ENCODE results near the gene EIF2AK2. TPM values are rescaled to one million over a fixed set of nuclear protein-coding genes. Genes with fewer than 3 reads are reported as not detected.

Gene EIF2AK2
- total and polyA plus RNA-seq, 10 of the 15 experiments (the other 5 are each of a cell fraction or from before 2014, with no cell fraction given): 16.2 to 81.4 (median 63.3) TPM

DNA sequence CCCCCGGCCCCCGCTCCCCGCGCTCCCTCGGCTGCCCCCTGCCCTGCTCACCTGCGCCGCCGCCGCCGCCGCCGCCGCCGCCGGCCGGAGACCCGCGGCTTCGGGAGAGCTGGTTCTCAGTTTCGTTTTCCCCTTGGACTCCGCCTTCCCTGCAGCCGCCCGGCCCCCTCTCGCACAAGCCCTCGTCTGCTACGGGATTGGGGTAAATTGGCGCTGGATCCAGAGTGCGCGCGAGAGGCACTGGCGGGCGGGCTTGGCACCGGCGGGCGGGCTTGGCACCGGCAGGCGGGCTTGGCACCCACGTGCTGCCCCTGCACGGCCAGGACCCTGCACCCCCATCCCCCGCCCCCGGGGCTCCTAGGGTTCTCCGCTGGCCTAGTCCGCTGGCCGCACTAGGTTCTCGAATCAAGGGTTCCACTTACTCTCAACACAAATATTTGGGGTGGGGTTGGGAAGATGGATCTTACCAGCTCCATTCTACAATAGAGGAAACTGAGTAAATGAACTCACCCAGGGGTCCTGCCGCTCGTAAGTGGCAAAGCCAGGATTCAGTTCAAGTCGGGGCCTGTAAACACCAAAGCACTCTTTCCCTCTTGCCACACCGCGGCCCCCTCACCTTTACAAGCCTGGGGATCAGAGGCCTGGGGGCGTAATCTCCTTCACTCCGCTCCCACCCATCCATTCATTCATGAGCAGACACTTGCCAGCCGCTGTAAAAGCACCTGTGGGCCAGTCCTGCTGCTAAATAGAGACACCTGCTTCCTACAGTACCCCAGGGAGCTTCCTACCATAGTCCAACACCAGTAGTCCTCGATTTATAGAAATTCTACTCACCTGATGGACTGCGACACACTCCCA lies at the start of gene EIF2AK2 (continued):
- no peak for TF ChIP-seq NFIC (IDR thresholded peaks at IDR 0.05; ENCODE audit: low read depth, low read length)
- TF ChIP-seq TARDBP (IDR thresholded peaks at IDR 0.05; ENCODE audit: borderline replicate concordance): no peak
- no peak for TF ChIP-seq STAT3 (IDR thresholded peaks at IDR 0.05; ENCODE audit: low read depth, low read length)
- TF ChIP-seq HCFC1 (IDR thresholded peaks at IDR 0.05; ENCODE audit: low read length): 0 out of 2 replicates have a peak, but pooled peaks have one; percentile 12
- TF ChIP-seq, protein P1, sequence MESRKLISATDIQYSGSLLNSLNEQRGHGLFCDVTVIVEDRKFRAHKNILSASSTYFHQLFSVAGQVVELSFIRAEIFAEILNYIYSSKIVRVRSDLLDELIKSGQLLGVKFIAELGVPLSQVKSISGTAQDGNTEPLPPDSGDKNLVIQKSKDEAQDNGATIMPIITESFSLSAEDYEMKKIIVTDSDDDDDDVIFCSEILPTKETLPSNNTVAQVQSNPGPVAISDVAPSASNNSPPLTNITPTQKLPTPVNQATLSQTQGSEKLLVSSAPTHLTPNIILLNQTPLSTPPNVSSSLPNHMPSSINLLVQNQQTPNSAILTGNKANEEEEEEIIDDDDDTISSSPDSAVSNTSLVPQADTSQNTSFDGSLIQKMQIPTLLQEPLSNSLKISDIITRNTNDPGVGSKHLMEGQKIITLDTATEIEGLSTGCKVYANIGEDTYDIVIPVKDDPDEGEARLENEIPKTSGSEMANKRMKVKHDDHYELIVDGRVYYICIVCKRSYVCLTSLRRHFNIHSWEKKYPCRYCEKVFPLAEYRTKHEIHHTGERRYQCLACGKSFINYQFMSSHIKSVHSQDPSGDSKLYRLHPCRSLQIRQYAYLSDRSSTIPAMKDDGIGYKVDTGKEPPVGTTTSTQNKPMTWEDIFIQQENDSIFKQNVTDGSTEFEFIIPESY (IDR thresholded peaks at IDR 0.05): no peak
- no peak for TF ChIP-seq ATF7 (IDR thresholded peaks at IDR 0.05; ENCODE audit: low read depth)
- TF ChIP-seq EGR1 (IDR thresholded peaks at IDR 0.05; ENCODE audit: borderline replicate concordance in 1 of 2, low read depth in 2 of 2, low read length in 2 of 2): 0 out of 3 replicates have a peak, but pooled peaks of 1 of the 2 experiments have one; percentile 15
- TF ChIP-seq IRF4 (IDR thresholded peaks at IDR 0.05; ENCODE audit: low read depth, low read length): no peak
- no peak for TF ChIP-seq KLF5 (IDR thresholded peaks at IDR 0.05; ENCODE audit: partially characterized antibody)
- no peak for TF ChIP-seq CEBPB (IDR thresholded peaks at IDR 0.05; ENCODE audit: borderline replicate concordance in 1 of 2, low read depth in 2 of 2, low read length in 2 of 2)

Measured in GM12878 (cell line).